ENCODE data around the gene DMAC2. TPM values are rescaled to one million over a fixed set of nuclear protein-coding genes. Genes with fewer than 3 reads are reported as not detected.

Gene DMAC2
- total and polyA plus RNA-seq, 2 donors (not counting 3 experiments of a cell fraction or from before 2014, with no cell fraction given): 65.4 to 137 TPM

GRCh38 chr19:41395355-41395754 lies 44.4 kb downstream of the DMAC2 start:
- H3K4me1 ChIP-seq (ENCODE audit: control insufficient read depth, extremely low read depth, insufficient read depth, low read length): peaks cover 13% of the 10 kb centered on the region
- H3K36me3 ChIP-seq (ENCODE audit: control insufficient read depth in 2 of 2, extremely low read depth in 1 of 2, insufficient read depth in 2 of 2, low read length in 2 of 2): peaks cover 0 to 4% of the 10 kb centered on the region in 2 experiments
- no peak overlapping the region for H2AFZ ChIP-seq (ENCODE audit: low read depth, low read length)
- no peaks in the 10 kb centered on the region for H3K27me3 ChIP-seq (ENCODE audit: control insufficient read depth in 2 of 2, insufficient read depth in 2 of 2, low read length in 2 of 2)
- H3K9me3 ChIP-seq (replicated peaks; ENCODE audit: control insufficient read depth, insufficient read depth, low read length): no peaks in the 10 kb centered on the region
- no peak overlapping the region for H3K4me2 ChIP-seq (ENCODE audit: insufficient read depth, low read length)
- intact Hi-C loops (cut with micrococcal nuclease): no loop called here
- no peak overlapping the region for H3K4me3 ChIP-seq (replicated peaks in 1 of 3; ENCODE audit: insufficient read depth in 1 of 3, low read depth in 1 of 3, low read length in 3 of 3)
- ChIA-PET CTCF (no interaction called here), POLR2A (no interaction called here)
- FAIRE-seq (no peak), DNase-seq (ENCODE audit: low read depth, low spot score) (no peak)
- H3K79me2 ChIP-seq (ENCODE audit: control insufficient read depth, insufficient read depth, low read length): peaks cover 6% of the 10 kb centered on the region
- H3K9me1 ChIP-seq (replicated peaks; ENCODE audit: control insufficient read depth, extremely low read depth, insufficient read depth, low read length): no peaks in the 10 kb centered on the region
- BruUV-seq (replicated peaks): no TSS peak
- dilution Hi-C loops (cut with MboI; ENCODE audit: extremely low pct_ligation_motif_present, low sequenced_read_pairs): no loop called here
- no peaks in the 10 kb centered on the region for H4K20me1 ChIP-seq (replicated peaks; ENCODE audit: control insufficient read depth, extremely low read depth, insufficient read depth, low read length)
- no peak for TF ChIP-seq CTCF (IDR thresholded peaks at IDR 0.05; ENCODE audit: extremely low read depth in 1 of 2, insufficient read depth in 1 of 2, low read depth in 1 of 2, low read length in 2 of 2)
- no peak for TF ChIP-seq POLR2A (IDR thresholded peaks at IDR 0.05; ENCODE audit: low read depth, low read length)
- TF ChIP-seq FOS (IDR thresholded peaks at IDR 0.05; ENCODE audit: borderline replicate concordance, insufficient read depth, low read length): no peak
- TF ChIP-seq JUN (IDR thresholded peaks at IDR 0.05; ENCODE audit: borderline replicate concordance, insufficient read depth, insufficient read length, low read depth): no peak
- TF ChIP-seq POLR2AphosphoS5 (IDR thresholded peaks at IDR 0.05; ENCODE audit: insufficient read depth, low read depth, low read length): no peak
- TF ChIP-seq GATA2 (IDR thresholded peaks at IDR 0.05; ENCODE audit: insufficient read depth, insufficient read length, low read depth, low read length): no peak
- TF ChIP-seq MAX (IDR thresholded peaks at IDR 0.05; ENCODE audit: insufficient read depth, insufficient read length): no peak
- no peak for TF ChIP-seq MYC (IDR thresholded peaks at IDR 0.05; ENCODE audit: low read depth, low read length)
- no peak for TF ChIP-seq EZH2 (IDR thresholded peaks at IDR 0.05; ENCODE audit: borderline replicate concordance, low read depth, low read length, severe bottlenecking)
- no peak overlapping the region for H3K9ac ChIP-seq (replicated peaks; ENCODE audit: extremely low read depth, insufficient read depth, low read length)
- H3K27ac ChIP-seq (ENCODE audit: insufficient read depth, low read depth, low read length): no peak overlapping the region

Data from endothelial cell of umbilical vein (primary cell).